Bronchial epithelial cell (primary cell): ENCODE data around the gene FOXP3. TPM values are rescaled to one million over a fixed set of nuclear protein-coding genes. Genes with fewer than 3 reads are reported as not detected.

Experiments used
- DNase-seq: peaks from one replicate; pipeline ENCODE4 v3.0.0-alpha.2; 2010; ENCODE audit warnings: low read depth
- FAIRE-seq: peaks from 2 replicates; lab custom pipeline; 2011; peaks lifted over from hg19 to GRCh38; lab: Jason Lieb, UNC
- H3K27me3 ChIP-seq: 2 replicates; pipeline ENCODE4 v1.5.1; 2011; ENCODE audit warnings: low read length; ENCODE audit not compliant: control insufficient read depth, insufficient read depth
- H3K36me3 ChIP-seq: 2 replicates; pipeline ENCODE4 v1.5.1; 2011; ENCODE audit warnings: low read length; ENCODE audit not compliant: control insufficient read depth, insufficient read depth
- H3K4me3 ChIP-seq: 2 replicates; pipeline ENCODE4 v1.5.1; 2011; ENCODE audit warnings: mild to moderate bottlenecking, low read depth, low read length, control low read depth
- CTCF ChIP-seq: IDR thresholded peaks from 2 replicates; pipeline ENCODE4 v1.5.1; 2011; ENCODE audit warnings: mild to moderate bottlenecking, moderate library complexity, low read length, control low read depth, inconsistent platforms; ENCODE audit not compliant: insufficient read depth, severe bottlenecking
- total RNA-seq: library from RNA; depleted of rRNA; stranded (reverse); fragments of >200 nt; gene quantifications from 2 replicates; pipeline ENCODE4 v1.2.1, GENCODE V29; 2014

The FOXP3 gene
- total RNA-seq, 1 donor from 2014 or later: not detected

- Histone ChIP-seq H3K36me3 (no peaks in the 10 kb centered on the region), H3K4me3 (no peak overlapping the region), H3K27me3 (no peaks in the 10 kb centered on the region)
- FAIRE-seq (no peak), DNase-seq (no peak)
- no peak for TF ChIP-seq CTCF
These were observed 13.0 kb upstream of the FOXP3 start for GRCh38 chrX:49277535-49277830.

GRCh38 chrX:49276671-49277534 lies 12.4 kb upstream of the FOXP3 start:
- no peaks in the 10 kb centered on the region for H3K27me3 ChIP-seq
- no peak overlapping the region for H3K4me3 ChIP-seq
- H3K36me3 ChIP-seq: no peaks in the 10 kb centered on the region
- TF ChIP-seq CTCF: no peak
- no peak for FAIRE-seq
- DNase-seq: no peak

- H3K36me3 ChIP-seq: no peaks in the 10 kb centered on the region
- TF ChIP-seq CTCF: no peak
- DNase-seq: no peak
- no peak for FAIRE-seq
- H3K27me3 ChIP-seq: no peaks in the 10 kb centered on the region
- H3K4me3 ChIP-seq: no peak overlapping the region
These were observed 11.7 kb upstream of the FOXP3 start for GRCh38 chrX:49276207-49276606.

GRCh38 chrX:49273181-49273727 lies 8.7 kb upstream of the FOXP3 start:
- FAIRE-seq (no peak), DNase-seq (no peak)
- Histone ChIP-seq H3K27me3 (no peaks in the 10 kb centered on the region), H3K36me3 (no peaks in the 10 kb centered on the region), H3K4me3 (no peak overlapping the region)
- no peak for TF ChIP-seq CTCF

GRCh38 chrX:49272421-49272820 lies 7.9 kb upstream of the FOXP3 start:
- DNase-seq: no peak
- H3K4me3 ChIP-seq: no peak overlapping the region

More at GRCh38 chrX:49272421-49272820, 7.9 kb upstream of the FOXP3 start:
- H3K36me3 ChIP-seq: no peaks in the 10 kb centered on the region
- TF ChIP-seq CTCF: no peak
- FAIRE-seq: no peak
- H3K27me3 ChIP-seq: no peaks in the 10 kb centered on the region
